Panc1 (cell line): ENCODE measurements around the gene PACSIN3. TPM values are rescaled to one million over a fixed set of nuclear protein-coding genes. Genes with fewer than 3 reads are reported as not detected.

Source experiments
- ATAC-seq: fragments of 200-7000 bp; cut with Tn5 transposase; 2 replicates; pipeline ENCODE4 v1.9.1; 2020; ENCODE audit warnings: mild to moderate bottlenecking, moderate library complexity
- BruUV-seq: library from RNA; stranded (reverse); fragments of 400-500 nt; replicated peaks from 2 replicates; lab custom pipeline; 2021; lab: Mats Ljungman, UMichigan
- CTCF ChIA-PET: fragments of 300-600 bp; sonication (Branson Sonifier 250); formaldehyde crosslinking; loops from one replicate; lab custom pipeline; 2022; ENCODE audit warnings: antibody characterized with exemption; lab: Charles Lee
- POLR2A ChIA-PET: fragments of 300-600 bp; sonication (Branson Sonifier 250); formaldehyde crosslinking; loops from one replicate; lab custom pipeline; 2022; ENCODE audit warnings: antibody characterized with exemption; lab: Charles Lee
- DNase-seq: peaks from one replicate; pipeline ENCODE4 v3.0.0-alpha.2; 2010; ENCODE audit warnings: low read depth, low spot score
- H3K27ac ChIP-seq: 2 replicates; pipeline ENCODE4 v1.5.1; 2011; ENCODE audit warnings: mild to moderate bottlenecking, low read length, inconsistent platforms
- H3K27me3 ChIP-seq: fragments of 200-500 bp; sonication (Bioruptor generic); 2 replicates; pipeline ENCODE4 v1.6.0; 2014; ENCODE audit warnings: low read length, inconsistent platforms; ENCODE audit not compliant: control insufficient read depth, insufficient read depth
- H3K36me3 ChIP-seq: fragments of 200-500 bp; sonication (Bioruptor generic); 2 replicates; pipeline ENCODE4 v1.5.1; 2014; ENCODE audit warnings: inconsistent platforms, mild to moderate bottlenecking, low read length, moderate library complexity; ENCODE audit not compliant: control insufficient read depth, insufficient read depth
- H3K4me1 ChIP-seq: 2 replicates; pipeline ENCODE4 v1.5.1; 2011; ENCODE audit warnings: inconsistent platforms, mild to moderate bottlenecking, low read length, moderate library complexity; ENCODE audit not compliant: control insufficient read depth, insufficient read depth
- H3K4me3 ChIP-seq, 2 experiments: 2 replicates each; pipeline ENCODE4 v1.5.1; 2011 to 2012; ENCODE audit warnings: low read depth in 2 of 2, low read length in 2 of 2, mild to moderate bottlenecking in 2 of 2, inconsistent platforms in 1 of 2, moderate library complexity in 1 of 2
- H3K9me3 ChIP-seq: fragments of 200-500 bp; sonication (Bioruptor generic); 2 replicates; pipeline ENCODE4 v1.5.1; 2014; ENCODE audit warnings: low read depth, mild to moderate bottlenecking, inconsistent platforms, low read length, moderate library complexity; ENCODE audit not compliant: control insufficient read depth, insufficient read depth
- POLR2AphosphoS5 ChIP-seq: IDR thresholded peaks from 2 replicates; pipeline ENCODE4 v1.6.1; 2012; ENCODE audit warnings: mild to moderate bottlenecking, low read depth, low read length, moderate library complexity
- SIN3A ChIP-seq: IDR thresholded peaks from 2 replicates; pipeline ENCODE4 v1.6.1; 2012; ENCODE audit warnings: low read depth, mild to moderate bottlenecking, low read length, moderate library complexity, borderline replicate concordance; ENCODE audit not compliant: insufficient read depth
- TCF7L2 ChIP-seq: IDR thresholded peaks from 2 replicates; pipeline ENCODE4 v1.6.1; 2011; ENCODE audit warnings: mild to moderate bottlenecking, low read depth, low read length, inconsistent platforms
- in situ Hi-C: cut with HindIII; loops from 2 replicates; pipeline ENCODE4 v1.10.0; 2016; ENCODE audit warnings: low sequenced_read_pairs, low pct_unique_long_range_greater_than_20kb
- intact Hi-C: fragments of 100-400 bp; cut with micrococcal nuclease; formaldehyde crosslinking; loops from one replicate; pipeline ENCODE4 v1.10.0; 2022; ENCODE audit not compliant: unreplicated experiment
- total RNA-seq: library from RNA; stranded (reverse); gene quantifications from one replicate; pipeline ENCODE4 v1.2.1, GENCODE V29; 2021; ENCODE audit not compliant: unreplicated experiment
- TF ChIP-seq, protein P1 (sequence below), 2 experiments: IDR thresholded peaks; 2 replicates each; pipeline ENCODE4 v1.6.1; 2011 to 2012; ENCODE audit warnings: low read depth in 2 of 2, control low read depth in 1 of 2, low read length in 1 of 2, mild to moderate bottlenecking in 1 of 2, moderate library complexity in 1 of 2; ENCODE audit not compliant: insufficient read depth in 1 of 2
- TF ChIP-seq, protein P2 (sequence below): fragments of 450-650 bp; IDR thresholded peaks from 2 replicates; pipeline ENCODE4 v1.5.1; 2017; ENCODE audit warnings: mild to moderate bottlenecking

PACSIN3 gene
- total RNA-seq, 1 experiment from 2014 or later, result 45.3 TPM

DNA sequence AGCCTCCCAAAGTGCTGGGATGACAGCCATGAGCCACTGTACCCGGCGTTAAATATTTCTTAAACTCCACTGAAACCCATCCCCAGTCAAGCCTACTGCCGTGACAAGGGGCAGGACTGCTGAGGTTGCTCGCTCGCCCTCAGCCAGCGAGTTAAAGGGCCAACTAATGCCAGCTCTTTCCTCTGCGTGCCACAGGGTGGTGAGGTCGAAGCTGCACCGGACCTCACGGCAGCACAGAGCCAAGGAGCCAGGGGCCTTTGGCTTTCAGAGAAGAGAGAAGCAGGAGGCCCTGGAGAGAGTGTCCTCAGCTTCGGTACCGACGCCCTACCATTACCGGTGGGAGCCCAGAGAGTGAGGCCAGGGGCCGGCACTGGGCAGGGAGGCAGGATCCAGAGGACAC, 22.3 kb downstream of the PACSIN3 start:
- ATAC-seq, result no peak
- H3K4me1 ChIP-seq, result peaks cover 5% of the 10 kb centered on the region; the same call in 1 of the 2 replicates
- no peak for DNase-seq
- H3K9me3 ChIP-seq, result no peaks in the 10 kb centered on the region
- ChIA-PET POLR2A (interaction anchor here (0.6 kb wide), 1 partner anchor 129 kb away, joined by 3 read pairs; no protein-coding TSS in a partner anchor), CTCF (interaction anchor here (1.0 kb wide), 1 partner anchor 11 kb away, joined by 10 read pairs; no protein-coding TSS in a partner anchor)
- H3K36me3 ChIP-seq, result peaks cover 11% of the 10 kb centered on the region
- TF ChIP-seq SIN3A (no peak), POLR2AphosphoS5 (no peak), TCF7L2 (no peak)
- TF ChIP-seq, protein P1, sequence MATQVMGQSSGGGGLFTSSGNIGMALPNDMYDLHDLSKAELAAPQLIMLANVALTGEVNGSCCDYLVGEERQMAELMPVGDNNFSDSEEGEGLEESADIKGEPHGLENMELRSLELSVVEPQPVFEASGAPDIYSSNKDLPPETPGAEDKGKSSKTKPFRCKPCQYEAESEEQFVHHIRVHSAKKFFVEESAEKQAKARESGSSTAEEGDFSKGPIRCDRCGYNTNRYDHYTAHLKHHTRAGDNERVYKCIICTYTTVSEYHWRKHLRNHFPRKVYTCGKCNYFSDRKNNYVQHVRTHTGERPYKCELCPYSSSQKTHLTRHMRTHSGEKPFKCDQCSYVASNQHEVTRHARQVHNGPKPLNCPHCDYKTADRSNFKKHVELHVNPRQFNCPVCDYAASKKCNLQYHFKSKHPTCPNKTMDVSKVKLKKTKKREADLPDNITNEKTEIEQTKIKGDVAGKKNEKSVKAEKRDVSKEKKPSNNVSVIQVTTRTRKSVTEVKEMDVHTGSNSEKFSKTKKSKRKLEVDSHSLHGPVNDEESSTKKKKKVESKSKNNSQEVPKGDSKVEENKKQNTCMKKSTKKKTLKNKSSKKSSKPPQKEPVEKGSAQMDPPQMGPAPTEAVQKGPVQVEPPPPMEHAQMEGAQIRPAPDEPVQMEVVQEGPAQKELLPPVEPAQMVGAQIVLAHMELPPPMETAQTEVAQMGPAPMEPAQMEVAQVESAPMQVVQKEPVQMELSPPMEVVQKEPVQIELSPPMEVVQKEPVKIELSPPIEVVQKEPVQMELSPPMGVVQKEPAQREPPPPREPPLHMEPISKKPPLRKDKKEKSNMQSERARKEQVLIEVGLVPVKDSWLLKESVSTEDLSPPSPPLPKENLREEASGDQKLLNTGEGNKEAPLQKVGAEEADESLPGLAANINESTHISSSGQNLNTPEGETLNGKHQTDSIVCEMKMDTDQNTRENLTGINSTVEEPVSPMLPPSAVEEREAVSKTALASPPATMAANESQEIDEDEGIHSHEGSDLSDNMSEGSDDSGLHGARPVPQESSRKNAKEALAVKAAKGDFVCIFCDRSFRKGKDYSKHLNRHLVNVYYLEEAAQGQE (IDR thresholded peaks at IDR 0.05; ENCODE audit: insufficient read depth in 1 of 2, low read depth in 2 of 2, low read length in 1 of 2), result no peak
- TF ChIP-seq, protein P2, sequence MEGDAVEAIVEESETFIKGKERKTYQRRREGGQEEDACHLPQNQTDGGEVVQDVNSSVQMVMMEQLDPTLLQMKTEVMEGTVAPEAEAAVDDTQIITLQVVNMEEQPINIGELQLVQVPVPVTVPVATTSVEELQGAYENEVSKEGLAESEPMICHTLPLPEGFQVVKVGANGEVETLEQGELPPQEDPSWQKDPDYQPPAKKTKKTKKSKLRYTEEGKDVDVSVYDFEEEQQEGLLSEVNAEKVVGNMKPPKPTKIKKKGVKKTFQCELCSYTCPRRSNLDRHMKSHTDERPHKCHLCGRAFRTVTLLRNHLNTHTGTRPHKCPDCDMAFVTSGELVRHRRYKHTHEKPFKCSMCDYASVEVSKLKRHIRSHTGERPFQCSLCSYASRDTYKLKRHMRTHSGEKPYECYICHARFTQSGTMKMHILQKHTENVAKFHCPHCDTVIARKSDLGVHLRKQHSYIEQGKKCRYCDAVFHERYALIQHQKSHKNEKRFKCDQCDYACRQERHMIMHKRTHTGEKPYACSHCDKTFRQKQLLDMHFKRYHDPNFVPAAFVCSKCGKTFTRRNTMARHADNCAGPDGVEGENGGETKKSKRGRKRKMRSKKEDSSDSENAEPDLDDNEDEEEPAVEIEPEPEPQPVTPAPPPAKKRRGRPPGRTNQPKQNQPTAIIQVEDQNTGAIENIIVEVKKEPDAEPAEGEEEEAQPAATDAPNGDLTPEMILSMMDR, result no peak
- no TSS peak for BruUV-seq
- in situ Hi-C loops (no loop called here), intact Hi-C loops (no loop called here)
- no peak overlapping the region for H3K4me3 ChIP-seq
- no peaks in the 10 kb centered on the region for H3K27me3 ChIP-seq
- no peak overlapping the region for H3K27ac ChIP-seq

DNA sequence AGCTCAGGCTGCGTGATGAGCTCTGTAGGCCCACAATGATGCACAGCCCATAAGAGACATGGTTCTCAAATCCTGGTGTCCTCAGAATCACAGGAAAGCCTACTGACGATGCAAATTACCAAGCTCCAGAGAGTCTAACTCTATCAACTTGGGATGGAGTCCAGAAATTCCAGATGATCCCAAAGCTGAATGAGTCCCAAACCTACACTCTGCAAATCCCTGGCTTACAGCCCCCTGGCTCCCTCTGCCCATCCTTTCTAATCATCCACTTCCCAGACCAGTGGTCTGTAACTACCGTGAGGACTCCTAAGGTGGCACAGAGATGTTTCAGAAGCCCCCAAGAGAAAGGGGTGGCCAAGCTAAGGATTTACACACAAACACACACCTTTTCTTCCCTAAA, 23.0 kb downstream of the PACSIN3 start:
- no peak for ATAC-seq
- in situ Hi-C loops, result no loop called here
- POLR2A ChIA-PET, result interaction anchor here (1.0 kb wide), 1 partner anchor 9 kb away, joined by 3 read pairs; no protein-coding TSS in a partner anchor

More for the DNA sequence above, 23.0 kb downstream of the PACSIN3 start:
- CTCF ChIA-PET, result interaction anchor here (0.5 to 1.0 kb wide), 6 partner anchors 10 to 520 kb away, joined by 3 to 10 read pairs (median 4); partner anchors contain the start of gene NR1H3
- Histone ChIP-seq H3K4me3 (no peak overlapping the region), H3K27ac (no peak overlapping the region), H3K36me3 (peaks cover 11% of the 10 kb centered on the region), H3K4me1 (peaks cover 5% of the 10 kb centered on the region; the same call in 1 of the 2 replicates), H3K9me3 (no peaks in the 10 kb centered on the region), H3K27me3 (no peaks in the 10 kb centered on the region)
- TF ChIP-seq, protein P2, result no peak
- TF ChIP-seq, protein P1 (IDR thresholded peaks at IDR 0.05; ENCODE audit: insufficient read depth in 1 of 2, low read depth in 2 of 2, low read length in 1 of 2), result no peak
- TF ChIP-seq POLR2AphosphoS5, result peak; percentile 21; the same call in 1 of the 2 replicates
- BruUV-seq, result no TSS peak
- intact Hi-C loops, result no loop called here
- DNase-seq, result no peak
